ENCODE results near the gene SERPINA6.

GRCh38 chr14:94367347-94368242 lies 44.5 kb upstream of the SERPINA6 start:
- TF ChIP-seq CTCF (IDR thresholded peaks at IDR 0.05) (no peak), POLR2A (IDR thresholded peaks at IDR 0.05) (no peak), POLR2AphosphoS5 (IDR thresholded peaks at IDR 0.05) (no peak), EP300 (IDR thresholded peaks at IDR 0.05) (no peak)

Data from stomach (tissue), 4 donors.